IMR-90 (cell line): ENCODE results near the gene CACNB3. TPM values are rescaled to one million over a fixed set of nuclear protein-coding genes. Genes with fewer than 3 reads are reported as not detected.

Experiments used
- ATAC-seq: fragments of 200-7000 bp; cut with Tn5 transposase; 2 replicates; pipeline ENCODE4 v1.9.1; 2020; ENCODE audit warnings: low read depth, mild to moderate bottlenecking, moderate library complexity
- BruUV-seq: library from RNA; stranded (reverse); fragments of 400-500 nt; replicated peaks from 2 replicates; lab custom pipeline; 2021; lab: Mats Ljungman, UMichigan
- CTCF ChIA-PET: fragments of 300-600 bp; formaldehyde crosslinking; extraction: SDS; loops from one replicate; lab custom pipeline; 2021; ENCODE audit warnings: antibody characterized with exemption; lab: Yijun Ruan, JAX
- POLR2A ChIA-PET: fragments of 300-600 bp; sonication (Branson Sonifier 250); formaldehyde crosslinking; loops from one replicate; lab custom pipeline; 2022; ENCODE audit warnings: antibody characterized with exemption; ENCODE audit not compliant: unreplicated experiment; lab: Charles Lee
- DNase-seq: peaks from one replicate; pipeline ENCODE4 v3.0.0; 2013
- H2AFZ ChIP-seq: replicated peaks from 2 replicates; pipeline ENCODE3; 2013; ENCODE audit warnings: low read length, mild to moderate bottlenecking; ENCODE audit not compliant: poor library complexity
- H2AK5ac ChIP-seq: 2 replicates; pipeline ENCODE4 v1.6.1; 2013; ENCODE audit warnings: low read depth, low read length, inconsistent platforms
- H2AK9ac ChIP-seq: replicated peaks from 2 replicates; pipeline ENCODE3; 2013; ENCODE audit warnings: mild to moderate bottlenecking, low read depth, low read length, moderate library complexity; ENCODE audit not compliant: poor library complexity
- H2BK120ac ChIP-seq: 2 replicates; pipeline ENCODE4 v1.6.1; 2013; ENCODE audit warnings: low read depth, low read length, inconsistent platforms
- H2BK15ac ChIP-seq: 3 replicates; pipeline ENCODE4 v1.6.1; 2013; ENCODE audit warnings: low read depth, low read length, inconsistent platforms
- H2BK20ac ChIP-seq: 2 replicates; pipeline ENCODE4 v1.6.1; 2013; ENCODE audit warnings: low read depth, mild to moderate bottlenecking, inconsistent platforms, low read length, moderate library complexity
- H2BK5ac ChIP-seq: 2 replicates; pipeline ENCODE4 v1.6.1; 2013; ENCODE audit warnings: mild to moderate bottlenecking, low read depth, low read length, inconsistent platforms; ENCODE audit not compliant: poor library complexity, severe bottlenecking
- H3K14ac ChIP-seq: replicated peaks from 2 replicates; pipeline ENCODE4 v1.6.1; 2013; ENCODE audit warnings: low read depth, low read length, inconsistent platforms
- H3K18ac ChIP-seq: 2 replicates; pipeline ENCODE4 v1.6.1; 2013; ENCODE audit warnings: low read depth, low read length, control low read depth
- H3K23ac ChIP-seq: 2 replicates; pipeline ENCODE4 v1.6.1; 2013; ENCODE audit warnings: low read depth, low read length, inconsistent platforms
- H3K27ac ChIP-seq: 2 replicates; pipeline ENCODE4 v1.5.1; 2013; ENCODE audit warnings: mild to moderate bottlenecking, control low read depth, low read length; ENCODE audit not compliant: insufficient read depth
- H3K27me3 ChIP-seq: 2 replicates; pipeline ENCODE4 v1.6.1; 2013; ENCODE audit warnings: low read length; ENCODE audit not compliant: control insufficient read depth, insufficient read depth
- H3K36me3 ChIP-seq: 2 replicates; pipeline ENCODE4 v1.6.1; 2013; ENCODE audit warnings: low read length, mixed read lengths; ENCODE audit not compliant: control insufficient read depth, insufficient read depth
- H3K4ac ChIP-seq: 2 replicates; pipeline ENCODE4 v1.6.1; 2013; ENCODE audit warnings: low read depth, low read length, inconsistent platforms
- H3K4me1 ChIP-seq: 2 replicates; pipeline ENCODE4 v1.6.1; 2013; ENCODE audit warnings: low read length, mixed read lengths; ENCODE audit not compliant: control insufficient read depth, insufficient read depth
- H3K4me2 ChIP-seq: 2 replicates; pipeline ENCODE4 v1.6.1; 2013; ENCODE audit warnings: low read depth, mild to moderate bottlenecking, control low read depth, low read length, moderate library complexity
- H3K4me3 ChIP-seq: 2 replicates; pipeline ENCODE4 v1.5.1; 2013; ENCODE audit warnings: low read depth, mild to moderate bottlenecking, control low read depth, low read length, moderate library complexity; ENCODE audit not compliant: insufficient read depth
- H3K56ac ChIP-seq: 2 replicates; pipeline ENCODE4 v1.6.1; 2013; ENCODE audit warnings: low read length, inconsistent platforms; ENCODE audit not compliant: insufficient read depth; ENCODE audit errors: extremely low read depth
- H3K79me1 ChIP-seq, 2 experiments: 2 replicates each; pipeline ENCODE4 v1.6.1; 2013; ENCODE audit warnings: low read length in 2 of 2, inconsistent platforms in 1 of 2, low read depth in 1 of 2
- H3K9ac ChIP-seq: 2 replicates; pipeline ENCODE4 v1.6.1; 2013; ENCODE audit warnings: low read depth, low read length, control low read depth
- H3K9me1 ChIP-seq: 2 replicates; pipeline ENCODE4 v1.6.1; 2013; ENCODE audit warnings: low read length, inconsistent platforms; ENCODE audit not compliant: insufficient read depth
- H3K9me3 ChIP-seq: 2 replicates; pipeline ENCODE4 v1.6.1; 2013; ENCODE audit warnings: low read length; ENCODE audit not compliant: control insufficient read depth, insufficient read depth
- H4K20me1 ChIP-seq: 2 replicates; pipeline ENCODE4 v1.6.1; 2013; ENCODE audit warnings: low read length, inconsistent platforms; ENCODE audit not compliant: insufficient read depth
- H4K5ac ChIP-seq: 2 replicates; pipeline ENCODE4 v1.6.1; 2013; ENCODE audit warnings: mild to moderate bottlenecking, low read depth, low read length, control low read depth
- H4K8ac ChIP-seq, 2 experiments: 2 replicates each; pipeline ENCODE4 v1.6.1; 2013; ENCODE audit warnings: low read depth in 2 of 2, low read length in 2 of 2, control low read depth in 1 of 2, inconsistent platforms in 1 of 2
- H4K91ac ChIP-seq: 2 replicates; pipeline ENCODE4 v1.6.1; 2013; ENCODE audit warnings: low read depth, low read length, inconsistent platforms; ENCODE audit not compliant: insufficient read depth
- CEBPB ChIP-seq: IDR thresholded peaks from 2 replicates; pipeline ENCODE4 v1.6.1; 2012; ENCODE audit warnings: low read depth, low read length, improper control_type of control experiment
- CTCF ChIP-seq: conservative IDR thresholded peaks from 2 replicates; pipeline ENCODE4 v1.5.1; 2012; ENCODE audit warnings: mild to moderate bottlenecking, low read depth, low read length, improper control_type of control experiment
- ELK1 ChIP-seq: fragments of 150-350 bp; IDR thresholded peaks from 2 replicates; pipeline ENCODE4 v1.6.1; 2016; ENCODE audit warnings: low read depth, mild to moderate bottlenecking, low read length, moderate library complexity, borderline replicate concordance
- MAZ ChIP-seq: IDR thresholded peaks from 2 replicates; pipeline ENCODE4 v1.6.1; 2012; ENCODE audit warnings: low read depth, mild to moderate bottlenecking, low read length, improper control_type of control experiment, moderate library complexity, borderline replicate concordance
- MXI1 ChIP-seq: IDR thresholded peaks from 2 replicates; pipeline ENCODE4 v1.6.1; 2012; ENCODE audit warnings: low read depth, mild to moderate bottlenecking, low read length, moderate library complexity, borderline replicate concordance
- NFE2L2 ChIP-seq: fragments of 150-350 bp; IDR thresholded peaks from 2 replicates; pipeline ENCODE4 v1.6.1; 2016; ENCODE audit warnings: low read depth, mild to moderate bottlenecking, low read length
- POLR2A ChIP-seq: IDR thresholded peaks from 2 replicates; pipeline ENCODE4 v1.6.1; 2012; ENCODE audit warnings: mild to moderate bottlenecking, low read depth, low read length
- RCOR1 ChIP-seq: IDR thresholded peaks from 2 replicates; pipeline ENCODE4 v1.6.1; 2012; ENCODE audit warnings: mild to moderate bottlenecking, low read length, improper control_type of control experiment; ENCODE audit not compliant: insufficient replicate concordance
- SMC3 ChIP-seq: fragments of 150-350 bp; IDR thresholded peaks from 2 replicates; pipeline ENCODE4 v1.6.1; 2016; ENCODE audit warnings: low read depth, mild to moderate bottlenecking, antibody characterized with exemption, low read length, moderate library complexity
- USF2 ChIP-seq: fragments of 150-350 bp; IDR thresholded peaks from 2 replicates; pipeline ENCODE4 v1.6.1; 2017; ENCODE audit warnings: mild to moderate bottlenecking, antibody characterized with exemption, low read length, low read depth
- WGBS, 2 experiments: methylation state at CpG; one replicate each; pipeline versions ENCODE4 v1.1.5 to v1.1.7; 2013; ENCODE audit warnings: missing lambda C conversion rate in 2 of 2; ENCODE audit not compliant: insufficient read length in 1 of 2; ENCODE audit errors: extremely low coverage in 2 of 2; 5-methylcytosine and 5-hydroxymethylcytosine counted together
- dilution Hi-C: fragments of 300-500 bp; cut with HindIII; formaldehyde crosslinking; loops from one replicate; pipeline ENCODE4 v1.14.3; 2018; ENCODE audit warnings: low sequenced_read_pairs; ENCODE audit not compliant: unreplicated experiment
- in situ Hi-C: fragments of 300-500 bp; cut with MboI; formaldehyde crosslinking; loops from 3 replicates; pipeline ENCODE4 v1.14.3; 2019; ENCODE audit warnings: low sequenced_read_pairs, inconsistent platforms, mixed read lengths
- intact Hi-C: fragments of 100-400 bp; cut with micrococcal nuclease; formaldehyde crosslinking; loops from 2 replicates; pipeline ENCODE4 v1.10.0; 2022
- polyA plus RNA-seq, 3 experiments: library from polyadenylated mRNA; depleted of rRNA; stranded (reverse); fragments of >200 nt; gene quantifications; 2 replicates each; pipeline ENCODE4 v1.2.3, GENCODE V29; 2012; ENCODE audit warnings: low replicate concordance in 1 of 3
- total RNA-seq: library from RNA; depleted of rRNA; stranded (reverse); fragments of >200 nt; gene quantifications from 2 replicates; pipeline ENCODE4 v1.2.3, GENCODE V29; 2012

CACNB3 gene
- total and polyA plus RNA-seq, 2 of the 4 experiments (the other 2 are of a cell fraction) = 18.1 to 45.1 TPM

- no peak overlapping the region for H4K8ac ChIP-seq
- H2BK20ac ChIP-seq = no peak overlapping the region
- ATAC-seq (no peak), DNase-seq (no peak)
- H3K56ac ChIP-seq = no peak overlapping the region
- peaks cover 28% of the 10 kb centered on the region for H4K20me1 ChIP-seq
- no peak overlapping the region for H3K27ac ChIP-seq
- H3K36me3 ChIP-seq = peaks cover 10% of the 10 kb centered on the region; the same call in 1 of the 2 replicates
- 0 out of 2 replicates have a peak overlapping the region, but pooled peaks have one; percentile 57 for H3K14ac ChIP-seq
- H2AK5ac ChIP-seq = peak overlapping the region; percentile 63; the same call in 1 of the 2 replicates
- ChIA-PET CTCF (interaction anchor here (1.1 kb wide), 1 partner anchor 34 kb away, joined by 3 read pairs; no protein-coding TSS in a partner anchor), POLR2A (no interaction called here)
- BruUV-seq = no TSS peak
- no peaks in the 10 kb centered on the region for H3K27me3 ChIP-seq
- intact Hi-C loops = no loop called here
- H2AK9ac ChIP-seq = peak overlapping the region; percentile 93
- WGBS, 2 experiments = 33% methylated on average over 2 of the region's 7 CpGs; no CpG with 5 or more reads in 1 of the 2 experiments
- H2AFZ ChIP-seq = no peak overlapping the region
- H3K4me2 ChIP-seq = peak overlapping the region; percentile 92; the same call in 1 of the 2 replicates
- peaks cover 27% of the 10 kb centered on the region for H3K9me1 ChIP-seq
- in situ Hi-C loops = loop anchor here (25.0 kb wide), 1 partner anchor 250 kb away; the partner anchor contains the start of gene OR8S1
- H2BK5ac ChIP-seq = no peak overlapping the region
- peak overlapping the region; percentile 86 for H3K23ac ChIP-seq
- no peak for TF ChIP-seq ELK1
- no peak for TF ChIP-seq POLR2A
- no peak for TF ChIP-seq MXI1
- TF ChIP-seq NFE2L2 = no peak
- TF ChIP-seq CEBPB = no peak
- no peak for TF ChIP-seq SMC3
- no peak for TF ChIP-seq MAZ
- no peak for TF ChIP-seq USF2
- TF ChIP-seq CTCF = no peak
- TF ChIP-seq RCOR1 = no peak
- no peak overlapping the region for H4K5ac ChIP-seq
- H3K9me3 ChIP-seq = no peaks in the 10 kb centered on the region
- H3K4ac ChIP-seq = no peak overlapping the region
- no peak overlapping the region; the same call in 1 of the 2 replicates for H3K4me3 ChIP-seq
- H3K79me1 ChIP-seq = peaks cover 31 to 49% of the 10 kb centered on the region in 2 experiments
- no peak overlapping the region for H2BK120ac ChIP-seq
- dilution Hi-C loops = no loop called here
- H3K18ac ChIP-seq = no peak overlapping the region
- H3K4me1 ChIP-seq = peaks cover 11% of the 10 kb centered on the region
- no peak overlapping the region for H3K9ac ChIP-seq
- H4K91ac ChIP-seq = no peak overlapping the region
- no peak overlapping the region for H2BK15ac ChIP-seq
Observed at GRCh38 chr12:48786591-48787544, 31.4 kb upstream of the CACNB3 start.
